ENCODE results near the gene DPP10. TPM values are rescaled to one million over a fixed set of nuclear protein-coding genes. Genes with fewer than 3 reads are reported as not detected.
"Not testable (repeated sequence)": the region's sequence is repeated elsewhere in the genome, so short reads cannot be mapped to it uniquely, and the experiment has no call there.

The DPP10 gene
- total and polyA plus RNA-seq, 9 donors: 0.12 to 5.9 (median 0.64) TPM; not detected in 3

- TF ChIP-seq CTCF (IDR thresholded peaks at IDR 0.05) (no peak), EP300 (IDR thresholded peaks at IDR 0.05) (no peak), POLR2A (IDR thresholded peaks at IDR 0.05) (no peak)
- Histone ChIP-seq H3K9me3 (no peaks in the 10 kb centered on the region), H3K4me3 (no peak overlapping the region), H3K27ac (no peak overlapping the region), H3K36me3 (no peaks in the 10 kb centered on the region), H3K4me1 (ENCODE audit: insufficient read depth) (no peaks in the 10 kb centered on the region), H3K27me3 (no peaks in the 10 kb centered on the region)
- intact Hi-C loops (cut with DNase I): no loop called here
- WGBS, 3 donors: 86 to 100% (median 90%) methylated on average over 1 of the region's 1 CpG
- no peak for DNase-seq
These were observed 985.0 kb downstream of the DPP10 start for GRCh38 chr2:115427436-115427835.

- 9 to 21% (median 16%) methylated on average over 6 of the region's 6 CpGs for WGBS, 3 donors
- intact Hi-C loops (cut with DNase I); H3K4me3 ChIP-seq; H3K27me3 ChIP-seq; H3K4me1 ChIP-seq (ENCODE audit: insufficient read depth); DNase-seq; H3K27ac ChIP-seq; H3K9me3 ChIP-seq; H3K36me3 ChIP-seq: not testable (repeated sequence)
These were observed 998.3 kb downstream of the DPP10 start for GRCh38 chr2:115440746-115441145.

GRCh38 chr2:115443539-115444185 is 1001.2 kb downstream of the DPP10 start:
- H3K4me3 ChIP-seq: no peak overlapping the region

GRCh38 chr2:115460008-115460407 is 1017.6 kb downstream of the DPP10 start:
- TF ChIP-seq POLR2A (IDR thresholded peaks at IDR 0.05) (no peak), EP300 (IDR thresholded peaks at IDR 0.05) (no peak), CTCF (IDR thresholded peaks at IDR 0.05) (no peak)
- Histone ChIP-seq H3K4me1 (ENCODE audit: insufficient read depth) (no peaks in the 10 kb centered on the region), H3K9me3 (no peaks in the 10 kb centered on the region), H3K27ac (no peak overlapping the region), H3K4me3 (no peak overlapping the region), H3K27me3 (no peaks in the 10 kb centered on the region), H3K36me3 (no peaks in the 10 kb centered on the region)
- no peak for DNase-seq
- 33 to 53% (median 42%) methylated on average over 2 of the region's 2 CpGs for WGBS, 3 donors
- intact Hi-C loops (cut with DNase I): no loop called here

More at GRCh38 chr2:115443539-115444185, 1001.2 kb downstream of the DPP10 start:
- H3K27me3 ChIP-seq: no peaks in the 10 kb centered on the region
- DNase-seq: no peak
- H3K27ac ChIP-seq: no peak overlapping the region
- no peaks in the 10 kb centered on the region for H3K4me1 ChIP-seq (ENCODE audit: insufficient read depth)
- TF ChIP-seq EP300 (IDR thresholded peaks at IDR 0.05): no peak
- TF ChIP-seq POLR2A (IDR thresholded peaks at IDR 0.05): no peak
- no peak for TF ChIP-seq CTCF (IDR thresholded peaks at IDR 0.05)
- intact Hi-C loops (cut with DNase I): no loop called here
- H3K36me3 ChIP-seq: no peaks in the 10 kb centered on the region
- no peaks in the 10 kb centered on the region for H3K9me3 ChIP-seq
- WGBS, 3 donors: 61 to 67% (median 64%) methylated on average over 1 of the region's 1 CpG

GRCh38 chr2:115480741-115481140 is 1038.3 kb downstream of the DPP10 start:
- intact Hi-C loops (cut with DNase I): no loop called here
- H3K27me3 ChIP-seq: no peaks in the 10 kb centered on the region
- no peak overlapping the region for H3K4me3 ChIP-seq
- H3K4me1 ChIP-seq (ENCODE audit: insufficient read depth): no peaks in the 10 kb centered on the region
- WGBS, 3 donors: 14 to 27% (median 21%) methylated on average over 1 of the region's 1 CpG
- no peaks in the 10 kb centered on the region for H3K9me3 ChIP-seq
- no peak for DNase-seq
- H3K36me3 ChIP-seq: no peaks in the 10 kb centered on the region
- no peak overlapping the region for H3K27ac ChIP-seq
- no peak for TF ChIP-seq POLR2A (IDR thresholded peaks at IDR 0.05)
- no peak for TF ChIP-seq CTCF (IDR thresholded peaks at IDR 0.05)
- no peak for TF ChIP-seq EP300 (IDR thresholded peaks at IDR 0.05)
